ENCODE results near the gene DNAJC7.
"Not testable (repeated sequence)": the region's sequence is repeated elsewhere in the genome, so short reads cannot be mapped to it uniquely, and the experiment has no call there.

DNAJC7 gene

DNA sequence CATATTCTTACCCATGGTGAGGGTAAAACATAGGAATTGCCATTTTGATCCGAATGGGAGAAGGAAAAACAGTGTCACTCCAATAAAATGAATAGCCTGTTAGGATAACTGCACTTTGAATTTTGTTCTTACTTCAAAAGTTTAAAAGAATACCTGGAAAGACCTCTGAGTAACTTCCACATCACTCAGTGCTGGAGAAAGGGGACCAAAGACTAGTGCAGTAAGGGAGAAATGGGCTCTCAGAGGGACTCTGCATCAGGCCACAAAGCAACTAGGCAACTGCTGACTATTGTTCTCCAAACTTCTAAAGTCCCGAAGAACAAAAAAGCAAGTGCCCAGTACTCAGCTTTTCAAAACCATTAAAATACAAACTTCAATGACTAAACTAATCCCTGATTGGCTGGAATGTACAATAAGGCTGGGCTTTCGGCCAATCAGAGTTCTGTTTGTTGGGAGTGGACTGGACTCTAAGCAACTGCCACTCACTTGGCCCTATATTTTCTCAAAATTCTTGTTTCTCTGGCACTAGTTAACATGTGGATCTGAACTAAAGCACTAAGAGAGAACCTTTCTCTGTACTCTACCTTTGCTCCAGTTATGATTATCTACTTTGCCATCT is 6.2 kb downstream of the DNAJC7 start:
- DNase-seq (ENCODE audit: low read depth) = no peak

DNA sequence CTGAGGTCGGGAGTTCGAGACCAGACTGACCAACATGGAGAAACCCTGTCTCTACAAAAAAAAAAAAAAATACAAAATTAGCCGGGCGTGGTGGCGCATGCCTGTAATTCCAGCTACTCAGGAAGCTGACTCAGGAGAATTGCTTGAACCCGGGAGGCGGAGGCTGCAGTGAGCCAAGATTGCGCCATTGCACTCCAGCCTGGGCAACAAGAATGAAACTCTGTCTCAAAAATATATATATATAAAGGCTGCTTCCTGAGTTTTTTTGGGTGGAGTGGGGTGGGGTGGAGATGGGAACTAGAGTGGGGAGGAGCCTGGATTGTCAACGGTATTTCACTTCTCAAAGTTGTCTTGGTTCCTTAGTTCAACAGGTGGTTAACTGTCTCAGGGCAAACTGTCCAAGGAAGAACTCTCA is 7.0 kb downstream of the DNAJC7 start:
- not testable (repeated sequence) for DNase-seq (ENCODE audit: low read depth)

DNA sequence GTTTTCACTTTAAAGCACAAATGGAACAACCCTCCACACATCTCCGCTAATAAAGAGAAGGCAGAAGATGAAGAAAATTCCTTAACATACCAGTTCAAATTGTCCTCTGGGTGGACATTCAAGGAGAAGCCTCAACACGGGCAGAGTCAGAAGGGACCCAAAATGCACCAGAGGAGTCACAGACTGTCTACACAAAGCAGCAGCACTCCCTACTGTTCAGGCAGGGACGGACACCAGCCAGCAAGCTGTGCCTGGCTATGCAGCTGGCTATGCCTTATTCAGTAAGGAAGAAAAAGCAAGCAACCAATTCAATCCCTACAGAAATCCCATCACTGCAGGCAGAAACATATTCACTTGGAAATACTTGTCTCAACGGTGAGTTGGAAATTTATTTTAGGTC is 8.1 kb downstream of the DNAJC7 start:
- DNase-seq (ENCODE audit: low read depth) = no peak

DNA sequence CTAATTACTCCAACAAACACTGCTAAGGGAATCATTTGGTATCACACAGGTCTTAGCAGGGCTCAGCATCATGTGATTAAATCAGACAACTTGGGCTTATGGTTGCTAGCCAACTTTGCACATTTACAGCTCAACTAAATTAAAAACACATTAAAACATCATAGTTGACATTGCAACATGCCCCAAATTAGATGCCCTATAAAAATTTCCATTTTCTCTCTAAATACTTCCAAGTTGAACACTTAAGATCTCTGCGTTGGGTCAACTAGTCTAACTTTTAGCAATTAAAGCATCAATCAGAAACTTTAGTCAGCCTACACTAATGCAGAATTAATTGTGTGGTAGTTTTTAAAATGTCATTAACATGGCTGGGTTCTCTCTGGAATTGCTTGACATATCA is 12.1 kb downstream of the DNAJC7 start:
- DNase-seq (ENCODE audit: low read depth) = no peak

DNA sequence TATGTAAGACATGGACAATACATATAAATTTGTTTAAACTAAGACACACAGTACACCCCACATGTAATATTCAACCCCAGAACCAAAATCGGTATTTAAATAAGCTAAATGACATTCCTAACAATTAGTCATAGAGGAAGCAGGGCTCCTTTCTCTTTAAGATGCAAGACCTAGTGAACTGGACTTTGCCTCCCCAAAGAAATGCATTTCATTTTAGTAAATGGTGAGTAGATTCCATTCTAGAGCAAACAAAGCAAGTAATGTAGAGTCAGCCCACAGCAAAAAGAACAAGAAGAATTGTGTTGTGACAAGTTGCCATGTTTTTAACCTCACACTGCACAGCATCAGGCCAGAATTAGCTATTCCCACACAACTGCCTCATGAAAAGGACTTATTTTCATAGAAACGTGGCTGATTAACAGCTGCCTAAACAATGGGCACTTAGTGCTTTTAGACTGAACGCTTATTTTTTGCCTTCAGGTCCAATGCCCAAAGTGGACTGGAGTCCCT is 14.4 kb downstream of the DNAJC7 start:
- DNase-seq (ENCODE audit: low read depth) = no peak

DNA sequence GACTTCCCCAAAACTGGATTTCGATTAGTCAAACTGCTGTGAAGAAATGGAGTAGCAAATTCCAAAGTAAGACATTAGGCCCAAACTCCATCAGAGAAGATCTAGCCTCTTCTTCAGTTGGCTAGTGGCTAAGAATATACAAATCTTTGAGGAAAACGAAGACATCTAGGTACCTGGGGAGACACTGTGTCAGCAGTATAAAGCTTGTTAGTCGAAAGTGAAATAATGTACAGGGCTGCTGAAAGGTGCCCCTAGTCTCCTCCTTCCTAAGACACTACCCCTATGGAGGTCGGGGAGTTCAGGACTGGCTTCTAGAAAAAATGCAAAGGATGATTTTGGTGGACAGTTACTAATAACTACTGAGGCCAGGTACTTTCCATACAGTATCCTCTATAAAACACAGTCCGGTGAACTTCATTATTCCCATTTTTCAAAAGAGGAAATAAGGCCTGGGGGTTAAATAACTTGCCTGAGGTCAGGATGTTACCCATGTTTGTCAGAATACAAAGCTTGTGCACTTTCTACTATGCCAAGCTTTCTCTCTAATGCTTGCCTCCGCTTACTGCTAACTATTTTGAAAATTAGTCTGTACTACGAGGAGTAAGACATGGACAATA is 15.0 kb downstream of the DNAJC7 start:
- no peak for DNase-seq (ENCODE audit: low read depth)

DNA sequence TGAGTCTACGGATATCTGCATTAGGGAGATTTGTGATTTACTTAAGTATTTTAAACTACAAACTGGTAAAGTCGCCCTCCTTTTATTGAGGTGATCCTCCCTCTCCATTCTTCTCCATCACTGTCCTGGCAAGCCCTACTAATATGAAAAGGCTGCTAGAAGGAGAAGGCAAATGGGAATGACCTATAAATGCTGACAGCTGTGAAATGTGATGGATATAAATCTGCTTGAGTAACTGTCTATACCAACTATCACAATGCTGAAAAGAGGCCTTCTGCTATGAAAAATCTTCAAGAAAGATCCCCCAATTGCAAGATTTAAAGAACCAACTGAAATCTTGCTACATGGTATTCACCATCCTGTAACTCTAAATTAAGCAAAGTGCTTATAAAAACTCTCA is 15.5 kb downstream of the DNAJC7 start:
- no peak for DNase-seq (ENCODE audit: low read depth)

DNA sequence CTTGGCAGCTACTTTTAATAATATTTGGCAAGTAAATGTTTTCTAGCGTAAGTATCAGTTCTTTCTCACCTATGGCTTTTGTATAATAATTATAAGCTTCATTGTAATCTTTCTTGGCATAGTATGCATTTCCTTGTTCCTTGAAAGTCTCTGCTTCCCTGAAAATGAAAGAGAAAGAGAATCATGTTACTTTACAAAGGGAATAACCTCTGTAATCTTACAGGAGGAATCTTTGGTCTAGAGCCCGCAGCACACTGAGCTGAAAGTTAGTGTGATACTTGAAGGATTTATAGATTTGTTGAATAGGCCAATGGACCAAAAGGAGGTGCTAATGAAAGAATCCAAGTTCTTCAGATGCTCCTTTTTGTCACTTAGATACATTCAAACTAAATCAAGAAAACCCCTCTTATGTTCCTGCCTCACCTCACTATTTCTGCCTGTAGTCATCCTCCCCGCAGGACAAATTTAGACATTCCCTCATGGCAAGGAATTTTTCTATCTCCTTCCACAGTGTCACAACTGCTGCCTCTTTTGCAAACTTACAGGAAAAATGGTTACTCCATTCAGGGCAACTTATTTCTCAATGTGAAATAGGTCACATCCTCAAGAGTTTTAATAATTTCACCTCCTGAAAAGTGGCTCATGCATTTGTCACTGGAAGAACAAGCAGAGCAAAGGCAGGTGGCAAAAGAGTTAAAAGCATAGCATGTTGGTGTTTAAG is 16.7 kb downstream of the DNAJC7 start:
- DNase-seq (ENCODE audit: low read depth) = no peak

DNA sequence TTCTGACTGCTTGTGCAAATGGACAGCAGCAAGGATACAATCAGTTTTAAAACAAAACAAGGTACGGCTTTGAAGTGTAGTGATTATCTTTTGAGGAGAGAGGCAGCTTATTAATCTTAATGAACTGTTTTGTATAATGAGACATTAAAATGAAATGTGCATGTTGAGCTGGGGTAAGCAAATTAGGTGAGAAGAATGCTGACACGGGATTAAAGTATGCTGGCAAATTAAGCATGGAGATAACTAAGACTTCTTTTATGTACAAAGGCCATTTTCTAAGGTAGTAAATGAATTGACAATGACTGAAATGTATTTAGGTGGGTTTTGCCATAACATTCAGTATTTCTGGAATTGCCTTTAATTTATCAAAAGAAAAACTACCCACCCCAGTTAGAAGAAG is 18.7 kb downstream of the DNAJC7 start:
- no peak for DNase-seq (ENCODE audit: low read depth)

DNA sequence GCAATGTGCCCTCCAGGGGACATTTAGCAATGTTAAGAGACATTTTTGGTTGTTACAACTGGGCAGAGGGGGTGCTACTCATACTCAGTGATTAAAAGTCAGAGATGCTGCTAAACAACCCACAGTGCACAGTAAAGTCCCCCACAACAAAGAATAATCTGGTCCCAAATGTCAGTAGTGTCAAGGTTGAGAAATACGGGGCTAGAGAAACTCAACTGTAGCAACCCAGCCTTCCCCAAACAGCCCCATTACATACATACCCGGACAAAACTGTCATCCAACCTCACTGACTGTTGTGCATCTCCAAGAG is 20.4 kb downstream of the DNAJC7 start:
- DNase-seq (ENCODE audit: low read depth) = no peak

DNA sequence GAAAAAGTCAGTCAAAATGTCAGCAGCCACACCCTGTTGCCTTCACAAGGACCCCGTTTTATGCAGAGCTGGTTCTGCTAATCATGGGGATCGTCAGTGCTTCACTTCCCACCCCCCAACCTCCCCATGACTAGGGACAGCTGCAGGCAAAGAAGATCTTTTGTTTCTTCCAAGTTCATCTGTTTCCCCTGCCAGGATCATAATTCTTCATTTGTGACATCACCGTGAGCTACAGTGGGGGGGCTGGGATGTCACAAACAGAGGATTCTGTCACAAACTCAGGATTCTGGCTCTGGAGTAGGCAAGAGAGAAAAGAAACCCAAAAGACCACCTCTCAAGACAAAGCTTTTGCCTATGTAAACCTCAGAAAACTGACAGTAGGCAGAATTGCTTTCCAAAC is 24.7 kb downstream of the DNAJC7 start:
- no peak for DNase-seq (ENCODE audit: low read depth)

DNA sequence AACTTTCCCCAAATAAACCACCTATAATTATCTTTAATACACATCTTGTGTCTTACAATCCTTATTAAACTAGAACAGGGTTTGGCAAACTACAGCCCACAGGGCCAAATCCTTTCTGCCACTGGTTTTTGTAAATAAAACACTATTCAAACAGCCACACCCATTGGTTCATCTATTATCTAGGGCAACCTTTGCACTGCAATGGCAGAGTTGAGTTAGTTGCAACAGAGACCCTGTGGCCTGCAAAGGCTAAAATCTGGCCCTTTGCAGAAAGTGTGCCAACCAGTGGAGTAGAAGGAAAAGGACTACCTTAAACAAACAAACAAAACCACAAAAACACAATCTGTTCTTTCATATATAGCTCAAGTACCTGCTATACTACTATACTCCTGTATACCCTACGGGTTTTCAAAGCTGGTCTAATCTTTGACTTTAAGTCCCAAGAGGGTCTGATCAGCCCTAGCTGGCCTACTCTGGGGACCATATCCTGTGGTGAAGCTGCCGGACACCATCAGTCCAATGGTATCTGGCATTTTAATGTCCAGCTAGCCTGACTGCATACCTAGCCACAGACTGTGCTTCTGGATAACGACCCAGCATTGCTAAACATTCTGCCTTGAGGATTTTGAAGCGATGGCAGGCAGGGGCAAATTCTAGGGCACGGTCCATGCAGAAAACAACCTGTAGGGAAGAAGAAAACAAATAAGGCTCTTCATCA is 27.4 kb downstream of the DNAJC7 start:
- DNase-seq (ENCODE audit: low read depth) = no peak

DNA sequence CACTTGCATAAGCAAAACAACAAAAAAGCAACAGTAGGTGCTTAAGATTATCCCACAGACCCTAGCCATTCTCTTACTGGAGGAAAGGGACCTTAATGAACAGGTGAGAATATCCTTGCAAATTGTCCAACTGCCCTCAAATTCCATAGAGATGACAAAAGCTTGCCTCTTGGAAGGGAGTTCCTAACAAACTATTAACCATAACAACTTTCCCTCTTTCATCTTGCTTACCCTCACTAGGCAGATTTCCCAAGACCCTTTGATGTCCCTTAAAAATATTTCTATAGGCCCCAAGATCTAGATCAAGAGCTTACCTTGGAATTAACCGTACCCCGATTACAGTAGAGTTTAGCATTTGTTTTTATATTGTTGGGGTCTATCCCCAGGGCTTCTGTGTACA is 28.8 kb downstream of the DNAJC7 start:
- DNase-seq (ENCODE audit: low read depth) = no peak

DNA sequence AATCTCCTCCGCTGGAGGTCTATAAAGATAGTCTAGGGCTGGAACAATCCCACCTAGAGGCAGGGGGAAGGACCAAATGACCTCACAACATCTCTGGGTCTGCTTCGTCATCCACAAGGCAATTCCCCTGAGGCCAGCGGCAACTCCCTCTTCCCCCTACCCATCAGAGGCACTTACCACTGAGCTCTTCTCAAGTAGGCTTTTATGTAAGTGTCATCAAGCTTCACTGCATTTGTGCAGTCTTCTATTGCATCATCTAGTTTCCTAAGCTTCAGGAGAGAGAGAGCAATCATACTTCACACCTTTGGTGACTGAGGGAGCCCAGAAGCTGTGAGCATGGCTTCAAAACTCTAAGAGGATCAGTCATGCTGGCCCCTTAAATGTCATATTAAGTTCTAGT is 29.6 kb downstream of the DNAJC7 start:
- DNase-seq (ENCODE audit: low read depth) = no peak

DNA sequence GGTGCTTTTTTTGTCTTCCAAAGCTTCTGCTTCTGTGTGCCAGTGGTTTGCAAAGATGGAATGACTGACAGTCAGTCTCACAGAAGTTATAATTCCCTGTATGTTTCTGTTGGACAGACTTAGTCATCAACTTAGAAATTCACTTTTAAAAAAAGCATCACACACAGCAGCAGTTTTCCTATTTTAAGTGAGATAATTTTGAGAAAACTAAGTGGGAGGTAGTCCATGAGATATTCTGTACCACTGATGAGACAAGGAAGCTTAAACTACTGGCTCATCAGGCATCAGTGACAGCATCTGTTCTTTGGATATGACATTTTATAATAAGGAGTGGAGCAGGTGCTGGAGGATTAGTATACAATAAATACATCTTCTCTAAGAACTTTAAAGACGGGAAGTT is 30.6 kb downstream of the DNAJC7 start:
- no peak for DNase-seq (ENCODE audit: low read depth)

DNA sequence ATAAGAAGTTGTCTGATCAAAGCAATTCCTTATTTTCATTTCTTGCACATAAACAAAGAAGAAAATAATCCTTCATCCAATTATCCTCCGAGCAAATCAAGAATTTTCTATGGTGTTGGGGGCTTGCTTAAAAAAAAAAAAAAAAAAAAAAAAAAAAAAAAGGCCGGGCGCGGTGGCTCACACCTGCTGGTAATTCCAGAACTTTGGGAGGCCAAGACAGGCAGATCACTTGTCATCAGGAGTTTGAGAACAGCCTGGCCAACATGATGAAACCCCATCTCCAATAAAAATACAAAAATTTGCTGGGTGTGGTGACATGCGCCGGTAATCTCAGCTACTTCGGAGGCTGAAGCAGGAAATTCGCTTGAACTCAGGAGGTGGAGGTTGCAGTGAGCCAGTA is 31.3 kb downstream of the DNAJC7 start:
- no peak for DNase-seq (ENCODE audit: low read depth)

DNA sequence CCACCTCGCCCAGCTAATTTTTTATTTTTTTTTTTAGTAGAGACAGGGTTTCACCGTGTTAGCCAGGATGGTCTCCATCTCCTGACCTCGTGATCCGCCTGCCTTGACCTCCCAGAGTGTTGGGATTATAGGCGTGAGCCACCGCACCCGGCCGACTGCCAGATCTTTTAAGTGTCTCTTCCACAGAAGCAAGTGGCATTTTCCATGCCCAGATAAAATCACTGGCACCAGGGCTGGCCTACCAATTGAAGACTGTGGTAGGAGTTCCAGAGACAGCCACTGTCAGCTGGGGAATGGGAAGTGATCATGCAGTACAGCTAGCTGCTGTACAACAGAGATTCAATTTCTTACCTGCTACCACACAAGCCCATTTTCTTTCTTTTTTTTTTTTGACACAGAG is 32.8 kb downstream of the DNAJC7 start:
- no peak for DNase-seq (ENCODE audit: low read depth)

DNA sequence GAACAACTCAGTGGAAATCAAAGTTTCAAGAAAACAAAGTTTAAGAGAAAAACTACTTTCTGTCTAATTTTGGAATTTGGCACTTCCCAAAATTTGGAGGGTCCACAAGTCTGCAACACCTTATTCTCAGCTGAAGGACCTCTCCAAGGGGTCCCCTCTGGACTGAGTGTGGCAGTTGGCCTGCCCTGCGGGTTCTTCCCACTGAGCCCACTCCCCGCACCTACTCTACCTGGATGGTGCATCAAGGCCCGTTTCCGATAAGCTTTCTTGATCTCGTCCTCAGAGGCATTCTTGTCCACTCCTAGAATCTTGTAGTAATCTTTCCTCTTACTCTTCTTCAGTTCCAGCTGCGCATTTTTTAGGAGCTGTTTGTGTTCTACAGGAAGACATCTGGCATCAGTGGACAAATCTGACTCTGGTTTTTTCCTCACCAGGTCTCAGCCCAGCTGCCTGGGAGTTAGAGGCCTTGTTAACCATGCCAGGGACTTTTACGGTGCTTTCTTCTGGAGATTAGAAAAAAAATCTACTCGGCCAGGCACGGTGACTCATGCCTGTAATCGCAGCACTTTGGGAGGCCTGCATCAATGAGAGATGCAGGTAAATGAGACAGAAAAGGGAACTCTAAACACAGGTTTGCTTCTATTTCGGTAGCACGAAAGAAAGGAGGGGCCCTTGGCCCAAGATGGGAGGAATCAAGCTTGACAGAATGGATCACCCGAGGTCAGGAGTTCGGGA is 35.0 kb downstream of the DNAJC7 start:
- DNase-seq (ENCODE audit: low read depth) = no peak

DNA sequence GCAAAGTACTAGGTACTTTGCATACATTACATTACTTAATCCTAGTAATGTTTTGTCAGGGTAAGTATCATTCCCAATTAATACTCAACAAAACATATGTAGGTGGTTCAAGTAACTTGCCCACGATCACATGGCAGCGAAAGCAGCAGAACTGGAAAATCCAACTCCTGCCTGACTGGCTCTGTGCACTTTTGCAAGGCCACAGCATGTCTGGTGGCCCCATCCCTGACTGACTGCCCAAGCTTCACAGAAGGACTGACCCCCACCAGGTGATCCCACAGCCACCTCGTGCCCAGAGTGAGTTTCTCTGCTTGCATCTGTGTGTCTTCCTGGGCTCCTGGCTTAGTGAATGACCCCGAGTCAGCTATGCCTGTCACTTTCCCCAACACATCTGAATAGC is 39.2 kb downstream of the DNAJC7 start:
- DNase-seq (ENCODE audit: low read depth) = no peak

DNA sequence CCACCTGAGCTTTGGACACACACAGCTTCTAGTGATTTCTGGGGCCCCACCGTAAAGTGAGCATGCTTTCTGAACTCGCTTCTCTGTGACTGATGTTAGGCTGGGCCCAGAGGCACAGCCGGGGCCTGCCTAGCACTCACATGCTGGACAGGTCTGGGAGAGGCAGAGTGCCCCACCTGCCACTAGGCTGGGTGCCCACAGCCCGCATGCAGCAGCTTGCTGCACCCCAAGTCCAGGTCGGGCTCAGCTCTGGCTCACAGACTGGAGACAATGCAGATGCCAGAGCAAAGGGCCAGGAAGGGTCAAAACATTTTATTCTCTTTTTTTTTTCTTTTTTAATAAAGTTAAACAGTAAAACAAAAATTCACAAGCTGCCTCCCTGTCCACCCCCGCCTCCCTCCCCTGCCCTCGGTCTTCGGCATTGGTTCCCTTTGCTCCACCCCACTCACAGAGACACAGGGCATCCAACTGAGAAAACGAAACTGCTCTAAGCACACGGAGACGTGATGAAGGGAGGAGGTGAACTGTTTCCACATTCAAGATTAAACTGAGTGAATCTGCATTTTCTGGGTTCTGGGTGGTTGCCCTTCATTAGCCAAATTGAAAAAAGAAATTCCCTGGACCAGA is 41.0 kb downstream of the DNAJC7 start:
- no peak for DNase-seq (ENCODE audit: low read depth)

DNA sequence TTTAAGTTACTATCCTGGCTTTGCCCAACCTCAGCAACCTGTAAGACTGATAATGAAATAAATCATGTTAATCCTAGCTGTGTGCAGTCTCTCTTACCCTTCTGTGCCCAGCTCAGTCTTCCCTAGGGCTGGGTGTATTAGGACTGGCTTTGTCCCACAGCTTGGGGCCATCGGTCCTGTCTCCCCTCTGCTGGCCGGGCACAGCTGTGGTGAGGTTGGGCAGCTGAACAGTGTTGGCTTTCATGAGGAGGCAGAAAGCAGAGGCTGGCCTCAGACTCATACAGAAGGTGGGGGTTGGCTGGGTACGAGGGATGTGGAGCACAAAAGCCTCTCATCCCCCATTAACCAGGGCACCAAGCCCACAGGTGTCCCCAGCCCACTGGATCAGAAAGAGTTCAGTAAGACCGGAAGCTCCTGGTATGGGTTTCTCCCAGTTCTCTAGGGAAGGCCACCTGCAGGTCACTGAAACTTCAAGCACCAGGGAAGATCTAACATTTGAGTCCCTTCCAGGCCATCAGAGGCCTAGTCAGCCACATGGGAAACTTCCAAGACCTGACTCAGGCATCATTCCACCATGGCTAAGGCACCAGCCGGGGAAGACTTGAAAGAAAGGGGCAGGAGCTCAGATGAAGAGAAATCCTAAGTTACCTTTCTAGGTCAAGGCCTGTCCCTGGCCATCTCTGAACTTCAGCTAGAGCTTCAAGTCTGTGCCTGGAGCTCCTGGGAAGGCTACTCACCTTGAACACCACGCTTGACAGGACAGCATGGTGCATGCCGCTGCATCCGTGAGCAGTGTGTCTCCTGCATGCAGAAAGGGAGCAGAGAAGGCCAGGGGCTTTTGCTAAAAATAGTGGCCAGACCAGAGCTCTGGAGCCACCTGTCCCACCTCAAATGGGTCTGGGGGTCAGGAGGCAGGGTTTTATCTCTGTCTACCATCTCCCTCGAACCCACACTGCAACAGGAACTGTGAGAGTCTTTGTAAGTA is 41.8 kb downstream of the DNAJC7 start:
- DNase-seq (ENCODE audit: low read depth) = no peak

All from activated T-helper 9 cell treated with anti-CD3 and anti-CD28 coated beads, Interleukin-2, amount 50 U/mL, for 16 hours (primary cell).